HG03457 (cell line): ENCODE measurements around the gene APBB2.
"Not testable (repeated sequence)": the region's sequence is repeated elsewhere in the genome, so short reads cannot be mapped to it uniquely, and the experiment has no call there.

ENCODE experiments used
- ATAC-seq: cut with Tn5 transposase; IDR thresholded peaks from one replicate; pipeline ENCODE4 v1.9.1; 2021; ENCODE audit warnings: moderate number of reproducible peaks; ENCODE audit not compliant: unreplicated experiment

APBB2 gene

DNA sequence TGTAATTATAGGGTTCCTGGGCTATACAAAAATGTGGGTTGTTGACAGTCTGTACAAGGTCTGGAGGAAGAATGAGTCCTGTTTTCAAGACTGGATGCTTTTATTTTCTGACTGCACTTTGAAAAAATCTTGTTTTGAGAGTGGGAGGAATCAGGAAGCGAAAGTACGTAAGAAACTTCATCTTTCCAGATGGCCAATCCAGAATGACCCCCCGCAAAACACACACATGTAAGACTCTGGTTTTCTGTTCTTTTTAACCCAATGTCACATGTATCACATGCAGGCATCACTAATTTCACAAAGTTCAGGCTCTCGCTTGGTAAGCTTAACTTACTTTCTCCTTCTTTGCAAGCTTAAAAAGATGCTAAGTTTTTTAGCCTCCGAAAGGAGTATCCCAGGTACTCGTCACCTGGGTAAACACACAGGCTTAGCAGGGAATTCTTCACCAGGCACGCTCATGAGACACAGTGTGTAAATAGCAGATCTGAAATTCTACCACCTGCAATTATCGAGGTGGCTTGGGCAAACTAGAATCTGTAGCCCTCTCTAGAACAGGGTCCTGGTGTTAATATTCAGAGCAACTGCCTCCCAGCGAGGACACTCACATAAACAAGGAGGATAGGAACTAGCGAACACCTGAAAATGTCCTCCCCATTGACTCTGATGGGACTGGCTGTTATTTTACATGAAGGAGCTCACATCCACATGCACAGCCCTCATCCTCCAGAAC is 373.9 kb downstream of the APBB2 start:
- no peak for ATAC-seq

DNA sequence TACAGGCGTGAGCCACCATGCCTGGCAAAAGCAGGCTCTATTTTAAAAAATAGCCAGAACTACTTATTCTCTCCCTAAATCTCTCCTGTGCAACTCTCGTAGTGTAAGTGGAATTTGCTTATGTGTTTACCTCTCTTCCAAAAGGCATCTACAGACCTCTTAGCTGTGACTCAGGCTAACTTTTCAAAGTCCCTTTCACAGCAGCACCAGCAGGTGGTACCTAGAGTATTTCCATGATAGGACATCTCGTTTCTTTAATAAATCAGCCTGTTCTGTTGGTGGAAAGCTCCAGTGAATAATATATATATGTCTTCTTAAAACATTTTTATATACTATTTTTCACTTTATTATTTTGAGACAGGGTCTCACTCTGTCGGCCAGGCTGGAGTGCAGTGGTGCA is 375.6 kb downstream of the APBB2 start:
- no peak for ATAC-seq

DNA sequence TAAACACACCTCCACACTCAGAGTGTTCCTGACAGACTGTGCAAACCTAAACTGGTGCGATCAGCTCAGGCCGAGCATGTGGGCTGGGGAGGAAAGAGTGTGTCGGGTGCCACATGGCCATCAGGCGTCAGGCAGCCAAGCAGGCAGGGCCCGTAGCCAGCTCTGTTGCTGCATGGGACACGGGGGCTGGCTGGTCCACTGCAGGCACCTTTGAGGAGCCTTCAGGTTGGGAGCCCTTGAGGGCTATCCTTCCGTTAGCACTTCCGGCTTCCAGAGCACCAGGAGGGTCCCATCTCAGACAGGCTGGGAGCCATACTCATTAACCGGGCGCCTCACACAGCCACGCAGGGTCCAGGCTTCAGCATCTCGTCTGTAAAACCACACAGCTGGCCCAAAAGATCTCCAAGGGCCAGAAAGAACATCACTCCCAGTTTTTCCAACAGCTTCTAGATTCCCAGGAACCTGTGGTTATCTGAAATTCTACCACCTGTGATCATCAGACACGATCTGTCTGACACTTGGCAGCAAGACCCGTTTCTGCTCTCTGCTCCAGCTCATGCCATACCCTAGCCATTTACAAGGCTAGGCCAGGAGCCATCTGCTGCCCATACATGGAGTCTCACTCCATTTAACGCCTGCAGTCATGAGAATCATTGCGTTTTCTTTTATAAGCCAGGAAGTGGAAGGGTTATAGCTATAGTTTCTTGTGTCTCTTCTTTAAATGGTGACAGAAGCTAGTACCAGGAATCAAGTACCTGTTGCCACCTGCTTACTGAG is 377.1 kb downstream of the APBB2 start:
- ATAC-seq: no peak

DNA sequence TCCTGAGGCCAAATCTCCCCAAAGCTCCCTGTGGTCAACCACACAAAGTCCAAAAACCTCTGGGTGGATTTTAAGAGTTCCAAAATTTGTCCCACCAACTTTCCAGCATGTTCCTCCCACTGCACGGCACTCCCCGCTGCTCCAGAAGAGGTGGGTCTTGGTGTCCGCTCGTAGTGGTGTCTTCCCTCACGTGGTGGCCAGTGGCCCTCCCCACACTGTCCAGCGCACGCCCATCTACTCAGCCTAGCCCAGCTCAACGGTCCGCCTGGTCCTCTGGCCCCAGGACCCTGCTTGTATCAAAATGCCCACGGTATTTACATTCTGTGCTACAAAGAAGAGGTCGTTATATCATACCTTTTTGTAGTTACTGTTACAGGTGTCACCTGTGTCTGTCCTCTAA is 381.1 kb downstream of the APBB2 start:
- ATAC-seq: no peak

DNA sequence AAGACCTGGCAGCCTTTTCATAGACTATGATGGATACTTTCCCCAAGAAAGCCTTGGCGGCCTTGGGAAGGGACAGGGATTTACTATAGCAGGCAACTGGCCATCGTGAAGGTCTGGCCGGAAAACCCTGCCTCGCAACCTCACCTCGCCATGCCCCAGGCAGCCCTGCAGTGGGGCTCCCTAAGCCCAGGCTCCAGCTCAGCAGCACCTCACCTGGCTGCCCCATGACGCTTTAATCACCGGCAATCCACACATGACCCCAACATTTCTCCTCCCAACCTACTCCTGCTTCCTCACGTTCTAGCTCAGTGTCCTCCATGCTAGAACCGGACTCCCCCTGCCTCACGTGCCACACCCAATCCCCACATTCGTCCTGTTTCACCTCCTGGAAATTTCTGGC is 382.2 kb downstream of the APBB2 start:
- no peak for ATAC-seq

DNA sequence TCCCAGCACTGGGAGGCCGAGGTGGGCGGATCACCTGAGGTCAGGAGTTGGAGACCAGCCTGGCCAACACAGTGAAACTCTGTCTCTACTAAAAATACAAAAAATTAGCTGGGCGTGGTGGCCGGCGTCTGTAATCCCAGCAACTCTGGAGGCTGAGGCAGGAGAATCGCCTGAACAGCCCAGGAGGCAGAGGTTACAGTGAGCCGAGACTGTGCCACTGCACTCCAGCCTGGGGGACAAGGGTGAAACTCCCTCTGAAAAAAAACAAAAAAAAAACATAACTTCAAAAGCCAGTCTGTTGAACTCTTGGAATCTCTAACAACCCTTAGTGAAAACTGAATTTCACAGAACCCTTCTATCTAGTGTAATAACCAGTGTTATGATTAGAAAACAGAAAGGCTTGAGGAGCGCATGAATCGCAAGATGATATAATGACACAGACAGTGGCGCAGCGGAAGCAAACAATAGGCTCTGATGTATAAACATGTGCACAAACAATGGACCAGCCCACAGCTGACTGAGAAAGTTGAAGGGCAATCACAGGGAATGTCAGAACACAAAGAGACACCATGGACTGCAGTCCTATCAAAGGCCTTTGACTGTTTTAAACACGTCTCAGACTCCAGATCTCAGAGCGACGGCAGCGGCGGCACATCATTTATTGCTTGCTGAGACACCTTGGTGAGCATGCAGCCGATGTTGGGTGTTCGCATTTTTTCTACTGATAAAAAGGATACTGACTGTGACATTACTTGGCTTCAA is 383.0 kb downstream of the APBB2 start:
- no peak for ATAC-seq

DNA sequence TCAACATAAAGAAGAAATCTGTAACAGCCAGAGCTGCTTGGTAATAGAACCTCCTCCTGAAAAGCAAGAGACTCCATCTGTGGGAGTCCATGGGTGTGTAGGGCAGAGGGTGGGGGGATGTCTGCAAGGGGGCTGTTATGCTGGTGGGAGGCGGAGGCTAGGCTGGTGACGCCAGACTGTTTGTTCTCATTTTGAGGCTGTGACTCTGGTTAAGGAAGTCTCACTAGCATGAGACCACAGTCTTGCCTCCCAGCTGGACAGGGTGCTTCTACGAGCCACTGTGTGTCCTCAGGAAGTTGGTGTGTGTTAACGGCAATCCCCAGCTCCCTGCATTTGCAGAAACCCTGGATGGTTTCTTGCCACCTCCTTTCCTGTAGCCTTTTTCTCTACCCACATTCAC is 384.8 kb downstream of the APBB2 start:
- ATAC-seq: no peak

DNA sequence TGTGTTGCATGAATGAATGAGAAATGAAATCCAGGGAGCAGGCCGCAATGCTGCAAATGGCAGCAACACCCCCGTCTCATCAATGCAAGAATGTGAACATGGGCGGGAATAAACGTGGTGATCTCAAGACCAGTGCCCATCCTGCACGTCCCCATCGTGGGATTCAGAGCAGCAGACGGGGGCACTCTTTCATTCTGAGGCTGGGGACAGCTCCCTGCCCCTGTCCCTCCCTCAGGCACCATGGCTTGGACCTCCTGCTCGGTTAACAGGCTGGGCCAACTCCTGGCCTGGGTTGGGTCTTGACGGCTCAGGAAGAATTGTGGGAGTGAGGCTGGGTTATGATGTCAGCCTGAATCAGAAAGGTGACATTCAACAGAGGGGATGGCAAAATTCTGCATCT is 385.7 kb downstream of the APBB2 start:
- no peak for ATAC-seq

DNA sequence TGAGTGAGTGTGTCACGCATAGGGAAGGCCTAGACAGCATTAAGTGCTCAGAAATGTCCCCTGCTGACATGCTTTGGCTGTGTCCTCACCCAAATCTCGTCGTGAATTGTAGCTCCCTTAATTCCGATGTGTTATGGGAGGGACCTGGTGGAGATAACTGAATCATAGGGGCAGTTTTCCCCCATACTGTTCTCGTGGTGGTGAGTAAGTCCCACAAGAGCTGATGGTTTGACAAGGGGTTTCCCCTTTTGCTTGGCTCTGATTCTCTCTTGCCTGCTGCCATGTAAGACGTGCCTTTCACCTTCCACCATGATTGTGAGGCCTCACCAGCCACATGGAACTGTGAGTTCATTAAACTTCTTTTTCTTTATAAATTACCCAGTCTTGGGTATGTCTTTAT is 386.6 kb downstream of the APBB2 start:
- no peak for ATAC-seq

DNA sequence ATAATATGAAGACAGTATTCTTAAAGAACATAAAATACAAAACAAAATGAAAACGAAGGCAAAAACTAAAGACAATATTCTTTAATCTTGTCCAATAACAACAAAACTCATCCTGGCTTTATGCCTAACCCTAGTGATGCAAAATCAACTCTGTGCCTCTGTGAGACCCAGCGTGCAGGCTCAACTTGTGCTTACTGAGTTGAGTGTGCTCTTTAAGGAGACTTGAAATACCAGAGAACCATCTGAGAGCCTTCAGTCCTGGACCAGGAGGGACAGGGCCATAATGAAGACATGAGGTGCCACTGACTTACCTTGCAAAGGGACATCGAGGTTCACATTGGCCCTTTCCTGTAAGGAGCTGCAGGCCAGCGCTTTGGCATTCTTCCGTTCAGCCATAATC is 387.5 kb downstream of the APBB2 start:
- ATAC-seq: no peak

DNA sequence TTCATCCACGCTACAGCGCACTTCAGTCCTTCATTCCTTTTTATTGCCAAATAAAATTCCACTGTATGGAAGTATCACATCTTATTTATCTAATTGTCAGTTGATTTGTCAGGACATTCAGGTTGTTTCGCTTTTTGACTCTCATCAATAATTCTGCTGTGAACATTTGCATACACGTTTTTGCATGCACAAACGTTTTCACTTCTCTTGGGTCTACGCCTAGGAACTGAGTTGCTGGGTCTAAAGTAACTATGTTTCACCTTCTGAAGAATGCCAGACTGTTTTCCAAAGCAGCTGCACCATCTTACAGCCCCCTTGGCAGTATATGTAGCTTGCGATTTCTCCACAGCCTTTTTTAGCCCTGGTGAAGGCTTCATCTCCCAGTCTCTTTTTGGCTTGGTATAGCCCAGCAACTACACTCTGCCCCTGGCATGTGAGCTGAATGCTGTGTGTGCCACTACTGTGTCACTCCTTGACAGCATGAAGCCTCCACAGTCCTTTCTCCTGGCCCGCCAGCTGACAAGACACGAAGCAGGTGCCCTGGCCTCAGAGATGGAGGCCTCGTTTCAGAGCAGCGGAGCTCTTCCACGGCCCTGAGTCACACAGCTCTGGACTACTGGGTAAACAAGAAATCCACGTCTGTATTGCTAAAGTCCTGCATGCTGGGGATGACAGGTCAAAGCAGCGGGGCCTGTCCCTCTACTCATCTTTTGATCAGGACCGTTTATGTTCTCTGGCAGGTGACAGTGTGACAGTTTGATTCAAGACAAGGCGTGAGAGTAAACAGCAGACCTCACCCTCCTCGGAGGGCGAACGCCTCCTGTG is 389.1 kb downstream of the APBB2 start:
- no peak for ATAC-seq

DNA sequence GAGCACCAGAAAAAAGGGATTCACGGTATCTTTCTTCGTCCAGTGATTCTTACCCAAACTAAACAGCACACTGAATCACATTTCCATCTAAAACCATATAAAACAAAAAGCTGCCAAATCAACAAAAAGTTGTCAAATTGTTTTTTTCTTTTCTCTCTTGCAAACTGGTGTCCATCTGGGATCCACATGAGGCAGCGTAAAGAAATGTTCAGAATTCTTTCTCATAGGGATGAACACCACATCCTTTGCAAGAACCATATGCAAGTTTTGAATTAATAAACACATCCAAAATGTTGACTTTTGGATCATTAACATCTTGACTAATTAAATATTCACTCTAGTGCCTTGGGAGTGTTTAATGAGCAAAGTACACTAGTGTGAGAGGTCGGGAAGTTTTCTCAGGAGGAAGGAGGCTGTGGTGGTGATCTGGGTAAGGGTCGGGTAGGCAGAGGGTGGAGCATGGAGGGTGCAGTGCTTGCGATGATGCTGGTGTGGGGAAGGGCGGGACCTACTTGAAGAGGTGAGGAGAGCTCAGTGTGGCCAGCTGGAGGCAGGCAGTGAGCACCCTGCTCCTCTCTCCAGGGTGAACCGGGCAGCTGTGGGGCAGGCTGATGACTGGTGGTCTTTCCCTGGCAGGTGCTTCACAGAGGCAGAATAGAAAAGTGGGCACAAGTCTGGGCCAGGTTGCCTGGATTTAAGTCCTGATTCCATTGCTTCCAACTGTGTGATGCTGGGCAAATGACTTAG is 391.7 kb downstream of the APBB2 start:
- ATAC-seq: no peak

DNA sequence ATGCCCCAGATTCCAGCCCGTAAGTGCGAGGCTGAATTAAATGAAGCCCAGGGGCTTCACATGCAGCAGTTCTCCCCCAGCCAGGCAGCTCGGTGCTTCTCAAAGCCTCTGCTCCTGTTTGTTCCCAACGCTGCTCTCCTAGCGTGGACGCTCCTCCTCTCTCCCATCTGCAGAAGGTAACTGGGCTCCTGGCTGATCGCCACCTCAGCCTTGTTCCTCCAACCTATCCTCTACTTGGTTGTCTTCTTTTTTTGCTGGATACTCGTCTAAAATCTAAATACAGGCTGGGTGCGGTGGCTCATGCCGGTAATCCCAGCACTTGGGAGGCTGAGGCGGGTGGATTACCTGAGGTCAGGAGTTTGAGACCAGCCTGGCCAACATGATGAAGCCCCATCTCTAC is 394.2 kb downstream of the APBB2 start:
- ATAC-seq: no peak

DNA sequence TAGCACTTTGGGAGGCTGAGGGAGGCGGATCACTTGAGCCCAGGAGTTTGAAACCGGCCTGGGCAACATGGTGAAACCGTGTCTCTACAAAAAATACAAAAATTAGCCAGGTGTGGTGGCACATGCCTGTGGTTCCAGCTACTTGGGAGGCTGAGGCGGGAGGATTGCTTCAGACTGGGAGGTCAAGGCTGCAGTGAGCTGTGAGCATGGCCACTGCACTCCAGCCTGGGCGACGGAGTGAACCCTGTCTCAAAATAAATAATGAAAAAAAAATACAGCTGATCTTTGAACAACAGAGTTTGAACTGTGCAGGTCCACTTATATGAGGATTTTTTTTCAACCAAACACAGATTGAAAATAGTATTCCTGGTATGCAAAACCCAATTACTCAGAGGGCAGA is 397.2 kb downstream of the APBB2 start:
- not testable (repeated sequence) for ATAC-seq

DNA sequence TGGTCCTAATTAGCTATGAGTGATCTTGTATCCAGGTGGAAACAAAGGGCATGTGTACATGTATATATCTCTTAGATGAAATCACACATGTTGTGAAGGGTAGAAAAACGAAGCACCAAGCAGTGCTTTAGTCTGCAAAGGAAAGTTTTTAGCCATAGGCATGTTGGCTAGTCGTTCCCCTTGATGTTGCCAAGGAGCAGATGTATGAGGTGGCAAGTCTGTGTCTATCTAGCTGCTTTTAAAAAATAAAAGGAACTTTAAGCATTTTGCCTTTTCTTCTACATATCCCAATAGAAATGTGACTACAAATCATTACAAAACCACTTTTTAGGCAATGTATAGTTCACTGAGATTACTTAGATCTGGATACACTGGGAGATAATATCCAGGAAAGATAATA is 401.5 kb downstream of the APBB2 start:
- ATAC-seq: no peak

DNA sequence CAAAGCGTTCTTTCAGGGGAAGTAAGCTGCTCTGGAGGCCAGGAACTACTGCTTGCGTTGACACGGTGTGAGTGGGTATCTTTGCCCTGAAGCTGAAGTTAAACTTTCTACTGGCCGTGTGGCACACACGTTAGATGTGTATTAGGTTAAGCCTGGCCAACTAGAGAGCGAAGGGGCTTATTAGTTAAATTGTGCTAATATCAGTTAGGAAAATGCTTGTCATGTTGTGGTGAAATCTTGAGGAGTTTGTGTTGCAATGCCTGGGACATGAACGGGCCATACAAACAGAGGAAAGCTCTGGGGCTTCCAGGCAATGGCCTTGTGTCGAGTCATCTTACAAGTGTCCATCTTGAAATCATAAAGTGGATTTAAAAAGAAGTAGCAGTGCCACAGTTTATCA is 402.0 kb downstream of the APBB2 start:
- no peak for ATAC-seq

DNA sequence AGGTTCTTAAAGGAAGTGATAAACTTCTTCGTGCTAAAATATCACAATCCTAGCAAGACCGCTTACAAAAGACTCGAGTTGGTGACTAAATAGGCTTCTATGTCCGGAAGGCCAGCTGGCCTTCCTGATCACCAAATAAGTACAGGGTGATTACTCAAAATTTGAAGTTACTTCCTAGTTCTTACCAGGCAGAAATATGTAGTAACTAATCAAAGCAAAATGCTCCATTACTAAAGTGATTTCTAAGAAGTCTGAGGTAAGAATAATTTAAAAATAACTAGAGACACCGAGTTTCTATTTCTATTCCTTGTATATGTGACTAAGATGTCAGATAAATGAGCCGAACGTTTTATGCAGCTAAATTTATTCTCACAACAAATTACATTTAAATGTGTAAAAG is 402.4 kb downstream of the APBB2 start:
- ATAC-seq: no peak

DNA sequence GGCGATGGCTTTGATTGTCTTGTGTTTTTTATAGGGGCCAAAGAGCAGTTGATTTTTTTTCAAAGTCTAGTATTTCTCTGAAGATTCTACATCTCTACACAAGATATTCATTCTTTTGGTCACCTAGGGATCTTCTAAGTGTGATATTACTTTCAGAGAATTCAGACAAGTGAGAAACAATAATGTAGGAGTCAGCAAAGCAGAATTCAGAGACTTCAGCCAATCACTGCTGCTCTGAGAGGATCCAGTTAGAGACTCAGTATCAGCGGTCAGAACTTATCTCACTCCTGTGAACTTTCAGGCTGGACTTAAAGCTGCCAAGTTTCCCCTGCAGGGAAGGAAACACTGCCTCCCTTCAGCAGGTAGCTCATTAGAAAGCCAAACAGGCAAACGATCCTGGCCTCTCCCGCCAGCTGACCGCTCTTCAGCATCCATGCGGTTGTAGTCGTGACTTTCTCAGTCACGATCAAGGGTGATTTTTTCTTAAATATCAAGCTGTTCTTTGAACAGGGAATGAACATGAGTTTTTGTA is 405.4 kb downstream of the APBB2 start:
- no peak for ATAC-seq

DNA sequence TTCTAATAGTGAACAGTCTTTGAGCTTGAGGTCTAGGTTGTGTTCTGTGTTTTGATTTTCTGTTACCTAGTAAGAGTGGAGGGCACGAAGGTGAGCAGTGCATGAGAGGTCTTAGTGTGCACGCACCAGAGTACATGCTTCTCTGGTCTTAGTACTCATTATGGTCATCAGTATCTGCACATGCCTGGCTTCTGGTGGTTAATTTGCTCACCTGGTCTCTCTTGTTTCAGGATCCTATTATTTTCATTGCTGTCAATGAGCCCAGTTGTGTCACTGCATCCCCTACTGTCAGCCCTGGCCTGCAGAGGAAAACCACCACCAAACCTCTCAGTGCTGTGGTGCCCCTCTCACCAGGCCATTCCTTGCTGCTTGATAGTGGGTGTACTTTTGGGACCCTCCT is 409.7 kb downstream of the APBB2 start:
- ATAC-seq: no peak

DNA sequence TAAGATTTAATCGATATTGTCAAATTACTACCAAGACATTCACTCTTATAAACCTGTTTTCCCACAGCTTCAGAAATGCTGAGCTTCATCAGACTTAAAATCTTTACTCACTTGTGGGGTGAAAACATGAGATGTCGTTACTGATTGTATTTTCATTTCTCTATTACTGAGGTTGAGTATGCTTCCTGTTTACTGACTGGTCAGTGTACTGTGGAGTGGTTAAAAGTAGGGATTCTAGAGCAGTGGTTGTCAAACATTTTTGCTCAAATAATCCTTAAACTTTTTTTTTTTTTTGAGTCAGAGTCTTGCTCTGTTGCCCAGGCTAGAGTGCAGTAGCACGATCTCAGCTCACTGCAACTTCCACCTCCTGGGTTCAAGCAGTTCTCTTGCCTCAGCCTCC is 414.3 kb downstream of the APBB2 start:
- ATAC-seq: no peak
